ENCODE data around the gene LGR4. TPM values are rescaled to one million over a fixed set of nuclear protein-coding genes. Genes with fewer than 3 reads are reported as not detected.

LGR4 gene
- total and polyA plus RNA-seq, 12 donors, result 7.3 to 90.4 (median 38.6) TPM

- peak overlapping the region in 1 of 4 donors; percentile 30 for H3K4me3 ChIP-seq
- peak overlapping the region in 4 of 5 donors; percentile 33 to 80 (median 69) for H3K27ac ChIP-seq
- H3K4me1 ChIP-seq (replicated peaks in 1 of 2), result peaks cover 37 to 73% of the 10 kb centered on the region in 2 donors
- peak in 2 of 7 donors; percentile 17 to 19 for DNase-seq
- no peak for TF ChIP-seq CTCF (IDR thresholded peaks at IDR 0.05)
- TF ChIP-seq POLR2A (IDR thresholded peaks at IDR 0.05), result peak in 1 of 2 donors; percentile 6
- WGBS, 4 donors, result 24 to 64% (median 47%) methylated on average over 5 of the region's 5 CpGs
- H3K9me3 ChIP-seq (replicated peaks in 1 of 3), result no peaks in the 10 kb centered on the region
- intact Hi-C loops (cut with DNase I), result loop anchor here in 1 of 2 donors (10.0 kb wide), 1 partner anchor 74 kb away; no protein-coding TSS in a partner anchor
- H3K36me3 ChIP-seq (replicated peaks in 1 of 2), result no peaks in the 10 kb centered on the region
- H3K27me3 ChIP-seq, result no peaks in the 10 kb centered on the region
Measured at GRCh38 chr11:27468209-27468994, 4.2 kb downstream of the LGR4 start.

- Histone ChIP-seq H3K4me3 (peak overlapping the region in 1 of 4 donors; percentile 7), H3K27ac (peak overlapping the region in 2 of 5 donors; percentile 67 to 71), H3K36me3 (replicated peaks in 1 of 2) (no peaks in the 10 kb centered on the region), H3K4me1 (replicated peaks in 1 of 2) (peaks cover 41 to 71% of the 10 kb centered on the region in 2 donors), H3K9me3 (replicated peaks in 1 of 3) (no peaks in the 10 kb centered on the region), H3K27me3 (no peaks in the 10 kb centered on the region)
- 82 to 87% (median 83%) methylated on average over 13 of the region's 13 CpGs for WGBS, 4 donors
- intact Hi-C loops (cut with DNase I), result loop anchor here in 1 of 2 donors (10.0 kb wide), 1 partner anchor 73 kb away; no protein-coding TSS in a partner anchor
- no peak for TF ChIP-seq POLR2A (IDR thresholded peaks at IDR 0.05)
- no peak for TF ChIP-seq CTCF (IDR thresholded peaks at IDR 0.05)
- no peak for DNase-seq
Measured at GRCh38 chr11:27467181-27467913, 5.2 kb downstream of the LGR4 start.

- no peak for TF ChIP-seq POLR2A (IDR thresholded peaks at IDR 0.05)
- intact Hi-C loops (cut with DNase I), result loop anchor here in 1 of 2 donors (10.0 kb wide), 1 partner anchor 72 kb away; no protein-coding TSS in a partner anchor
- Histone ChIP-seq H3K27me3 (no peaks in the 10 kb centered on the region), H3K36me3 (replicated peaks in 1 of 2) (no peaks in the 10 kb centered on the region), H3K27ac (no peak overlapping the region), H3K9me3 (replicated peaks in 1 of 3) (no peaks in the 10 kb centered on the region), H3K4me3 (no peak overlapping the region), H3K4me1 (replicated peaks in 1 of 2) (peaks cover 43 to 71% of the 10 kb centered on the region in 2 donors)
- WGBS, 4 donors, result 59 to 61% (median 60%) methylated on average over 1 of the region's 1 CpG
- no peak for DNase-seq
Measured at GRCh38 chr11:27466363-27466762, 6.2 kb downstream of the LGR4 start.

GRCh38 chr11:27465629-27466028 is 7.0 kb downstream of the LGR4 start:
- no peaks in the 10 kb centered on the region for H3K27me3 ChIP-seq
- no peaks in the 10 kb centered on the region for H3K9me3 ChIP-seq (replicated peaks in 1 of 3)
- WGBS, 4 donors, result 48 to 69% (median 62%) methylated on average over 3 of the region's 3 CpGs
- H3K36me3 ChIP-seq (replicated peaks in 1 of 2), result no peaks in the 10 kb centered on the region
- TF ChIP-seq POLR2A (IDR thresholded peaks at IDR 0.05) (no peak), CTCF (IDR thresholded peaks at IDR 0.05) (no peak)
- intact Hi-C loops (cut with DNase I), result loop anchor here in 1 of 2 donors (10.0 kb wide), 1 partner anchor 71 kb away; no protein-coding TSS in a partner anchor
- no peak for DNase-seq
- H3K27ac ChIP-seq, result no peak overlapping the region
- H3K4me1 ChIP-seq (replicated peaks in 1 of 2), result peaks cover 43 to 68% of the 10 kb centered on the region in 2 donors
- no peak overlapping the region for H3K4me3 ChIP-seq
